ENCODE measurements around the gene RCE1. TPM values are rescaled to one million over a fixed set of nuclear protein-coding genes. Genes with fewer than 3 reads are reported as not detected.

The RCE1 gene
- total RNA-seq, 1 experiment from 2014 or later: 17.8 TPM

DNA sequence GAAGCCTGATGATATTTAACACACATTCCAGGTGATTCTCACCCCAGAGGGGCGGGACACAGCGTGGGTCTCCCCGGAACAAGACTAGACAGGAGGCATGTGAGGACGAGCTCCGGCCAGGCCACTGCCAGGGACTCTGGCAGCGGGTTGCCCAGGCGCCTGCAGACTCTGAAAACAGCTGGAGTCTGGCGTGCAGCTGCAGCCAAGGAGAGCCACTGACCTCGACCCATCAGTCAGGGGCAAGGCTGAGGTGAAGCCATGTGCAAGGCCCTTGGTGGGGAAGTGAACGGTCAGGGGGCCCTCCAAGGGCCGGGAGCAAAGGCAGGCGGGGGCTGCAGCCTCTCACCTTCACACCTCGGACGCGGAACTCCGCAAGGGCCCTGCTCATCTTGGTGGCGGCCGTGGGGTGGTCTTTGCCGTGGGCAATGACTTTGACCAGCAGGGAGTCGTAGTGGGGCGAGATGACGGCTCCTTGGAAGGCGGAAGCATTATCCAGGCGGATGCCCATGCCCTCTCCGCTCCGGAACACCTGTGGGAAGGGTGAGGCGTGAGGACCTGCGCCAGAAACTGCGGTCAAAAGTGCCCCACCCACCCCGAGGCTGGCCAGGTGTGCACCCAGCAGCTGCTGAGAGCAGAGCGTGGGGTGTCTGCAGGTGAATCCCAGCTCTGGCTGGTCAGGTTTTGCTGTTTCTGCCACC is 20.3 kb downstream of the RCE1 start:
- DNase-seq (ENCODE audit: low read depth, low spot score): no peak
- in situ Hi-C loops (cut with HindIII; ENCODE audit: low pct_unique_long_range_greater_than_20kb, low sequenced_read_pairs): no loop called here

DNA sequence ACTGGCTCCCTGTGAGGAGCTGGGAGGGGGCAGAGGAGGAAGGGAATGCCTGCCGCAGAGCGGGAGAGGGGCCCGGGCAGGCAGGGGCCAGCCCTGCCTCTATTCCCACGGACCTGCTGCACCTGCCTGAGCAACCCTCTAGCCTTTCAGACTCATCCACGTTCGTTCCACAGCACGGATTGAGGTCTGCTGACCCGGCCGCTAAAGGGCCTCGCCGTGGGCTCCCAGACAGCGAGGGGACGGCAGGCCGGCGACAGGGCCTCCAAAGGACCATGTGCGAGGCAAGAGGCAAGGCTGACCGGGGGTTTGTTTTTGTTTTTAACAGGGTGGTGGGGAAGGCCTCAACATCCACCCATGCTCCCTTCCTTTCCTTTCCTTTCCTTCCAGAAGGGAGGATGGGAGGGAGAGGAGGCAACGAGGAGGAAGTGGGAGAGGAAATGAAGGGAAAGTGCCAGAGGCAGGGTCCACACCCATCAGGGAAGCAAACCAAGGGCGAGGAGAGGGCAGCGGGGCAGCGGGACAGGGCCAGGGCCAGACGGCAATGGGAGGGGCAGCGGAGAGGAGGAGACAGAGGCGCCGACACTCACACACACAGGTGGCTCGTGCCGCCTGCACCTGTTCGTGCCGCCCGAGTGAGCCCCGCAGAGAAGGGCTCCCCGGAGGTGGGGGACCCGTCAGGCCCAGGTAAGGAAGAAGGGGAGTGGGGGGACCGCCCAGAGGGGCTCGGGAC is 21.1 kb downstream of the RCE1 start:
- in situ Hi-C loops (cut with HindIII; ENCODE audit: low pct_unique_long_range_greater_than_20kb, low sequenced_read_pairs): no loop called here
- no peak for DNase-seq (ENCODE audit: low read depth, low spot score)

DNA sequence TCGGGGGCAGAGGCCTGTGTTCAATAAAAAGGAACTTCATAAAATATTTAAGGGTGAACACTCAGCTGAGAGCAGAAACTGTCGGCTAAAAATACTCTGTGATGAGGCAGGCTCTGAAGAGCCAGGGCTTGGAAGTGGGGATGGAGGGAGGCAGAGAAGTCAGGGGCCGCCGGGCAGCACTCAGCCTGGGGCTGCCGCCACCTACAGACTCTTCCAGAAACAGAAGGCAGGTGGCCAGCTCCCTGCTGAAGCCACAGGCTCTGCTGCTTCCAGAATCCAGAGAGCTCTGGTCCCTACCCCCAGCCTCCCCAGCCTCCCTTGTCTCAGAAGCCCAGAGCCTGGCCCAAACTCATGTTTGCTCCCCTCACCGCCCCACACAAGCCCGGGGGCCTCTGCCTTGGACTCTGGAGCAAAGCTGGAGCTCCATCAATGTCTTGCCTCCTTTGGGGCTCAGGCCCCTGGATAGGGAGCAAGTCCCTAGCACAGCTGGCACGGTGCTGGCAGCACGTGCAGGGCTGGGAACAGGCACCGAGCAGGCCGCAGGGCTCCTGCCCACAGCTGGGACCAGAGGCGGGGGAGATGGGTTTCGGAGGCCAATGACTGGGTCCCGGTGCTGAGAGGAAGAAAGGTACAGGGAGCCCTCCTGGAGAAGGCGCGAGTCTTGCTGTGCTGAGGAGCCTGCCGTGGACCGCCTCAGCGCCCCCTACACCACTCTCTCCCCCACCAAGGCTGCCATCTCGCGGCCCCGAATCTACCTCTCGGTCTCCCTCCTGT is 21.9 kb downstream of the RCE1 start:
- in situ Hi-C loops (cut with HindIII; ENCODE audit: low pct_unique_long_range_greater_than_20kb, low sequenced_read_pairs): no loop called here
- DNase-seq (ENCODE audit: low read depth, low spot score): no peak

DNA sequence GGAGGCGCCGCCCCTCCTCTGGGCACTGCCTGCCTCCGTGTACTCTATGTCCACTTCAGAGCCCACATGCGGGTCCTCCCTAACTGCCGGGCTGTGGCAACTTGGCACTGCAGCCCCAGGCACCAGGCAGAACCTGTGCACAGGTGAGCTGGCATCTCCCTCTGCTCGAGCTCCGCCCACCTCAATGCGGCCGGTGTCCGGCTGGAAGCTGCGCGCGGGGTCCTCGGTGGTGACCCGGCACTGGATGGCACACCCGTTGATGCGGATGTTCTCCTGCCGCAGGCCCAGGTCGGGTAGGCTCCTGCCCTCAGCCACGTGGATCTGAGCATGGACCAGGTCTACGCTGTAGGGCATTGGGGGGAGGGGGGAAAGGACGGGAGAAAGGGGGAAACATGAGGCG is 22.8 kb downstream of the RCE1 start:
- no peak for DNase-seq (ENCODE audit: low read depth, low spot score)
- in situ Hi-C loops (cut with HindIII; ENCODE audit: low pct_unique_long_range_greater_than_20kb, low sequenced_read_pairs): no loop called here

DNA sequence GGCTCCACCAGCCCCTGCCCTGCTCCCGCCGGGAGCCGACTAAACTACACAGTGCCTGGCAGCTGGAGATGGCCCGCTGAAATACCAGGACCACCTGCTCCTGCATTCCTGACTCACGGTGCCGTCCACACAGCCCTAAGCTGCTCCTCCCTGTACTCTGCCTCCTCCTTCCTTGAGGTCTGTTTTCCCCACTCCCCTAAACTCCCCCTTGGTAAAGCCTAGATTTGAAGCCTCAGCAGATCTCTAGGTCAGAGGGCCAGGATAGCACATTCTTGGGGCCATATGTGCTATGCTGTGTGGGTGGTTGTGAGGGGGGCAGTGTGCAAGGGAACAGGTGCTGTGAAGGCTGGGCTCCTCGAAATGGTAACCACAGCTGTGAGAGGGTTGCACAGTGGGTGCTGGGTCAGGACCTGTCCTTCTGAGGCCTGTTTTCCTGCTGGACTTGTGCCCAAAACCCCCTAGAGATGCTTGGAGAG is 23.3 kb downstream of the RCE1 start:
- in situ Hi-C loops (cut with HindIII; ENCODE audit: low pct_unique_long_range_greater_than_20kb, low sequenced_read_pairs): no loop called here
- no peak for DNase-seq (ENCODE audit: low read depth, low spot score)

GRCh38 chr11:66867425-66868040 is 24.3 kb downstream of the RCE1 start:
- in situ Hi-C loops (cut with HindIII; ENCODE audit: low pct_unique_long_range_greater_than_20kb, low sequenced_read_pairs): no loop called here
- DNase-seq (ENCODE audit: low read depth, low spot score): no peak

- no peak for DNase-seq (ENCODE audit: low read depth, low spot score)
- in situ Hi-C loops (cut with HindIII; ENCODE audit: low pct_unique_long_range_greater_than_20kb, low sequenced_read_pairs): no loop called here
These were observed 25.0 kb downstream of the RCE1 start for GRCh38 chr11:66868082-66868725.

DNA sequence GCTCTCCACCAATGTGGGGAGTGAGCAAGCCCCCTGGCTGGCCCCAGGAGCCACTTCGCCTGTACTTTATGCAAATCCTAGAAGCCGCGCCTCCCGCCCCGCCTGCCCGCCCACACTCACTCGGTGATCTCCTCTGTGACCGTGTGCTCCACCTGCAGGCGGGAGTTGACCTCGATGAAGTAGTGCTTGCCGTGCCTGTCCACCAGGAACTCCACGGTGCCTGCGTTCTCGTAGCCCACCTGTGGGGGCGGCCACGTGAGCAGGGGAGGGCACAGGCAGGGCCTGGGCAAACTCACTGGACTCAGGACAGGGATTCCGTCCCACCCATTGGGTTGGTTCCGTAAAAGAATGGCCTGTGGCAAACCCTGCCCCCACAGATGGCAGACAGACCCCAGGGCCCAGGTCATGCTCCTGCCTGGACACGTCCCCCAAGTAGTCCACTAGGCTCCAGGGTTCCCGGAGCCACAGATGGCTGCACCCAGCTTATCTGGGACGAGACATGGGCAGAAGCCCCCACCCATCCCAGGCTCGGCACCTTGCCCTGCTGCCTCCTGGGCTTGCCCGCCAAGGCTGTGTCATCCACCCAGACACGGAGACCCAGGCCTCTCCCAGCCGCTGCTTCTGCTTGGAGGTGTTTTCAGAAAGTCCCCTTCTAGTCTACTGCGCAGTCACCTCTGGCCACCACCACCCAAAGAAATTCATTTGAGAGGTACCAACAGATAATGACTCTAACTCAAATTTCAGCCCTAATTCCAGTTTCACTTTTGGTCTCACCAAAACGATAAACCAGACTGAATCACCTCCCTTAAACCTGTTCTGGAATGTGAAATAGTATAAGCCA is 25.7 kb downstream of the RCE1 start:
- peak; percentile 60 for DNase-seq (ENCODE audit: low read depth, low spot score)

GRCh38 chr11:66869567-66869870 is 26.3 kb downstream of the RCE1 start:
- in situ Hi-C loops (cut with HindIII; ENCODE audit: low pct_unique_long_range_greater_than_20kb, low sequenced_read_pairs): no loop called here

More for the DNA sequence above, 25.7 kb downstream of the RCE1 start:
- in situ Hi-C loops (cut with HindIII; ENCODE audit: low pct_unique_long_range_greater_than_20kb, low sequenced_read_pairs): no loop called here

GRCh38 chr11:66870131-66870530 is 26.9 kb downstream of the RCE1 start:
- DNase-seq (ENCODE audit: low read depth, low spot score): no peak
- in situ Hi-C loops (cut with HindIII; ENCODE audit: low pct_unique_long_range_greater_than_20kb, low sequenced_read_pairs): no loop called here

More at GRCh38 chr11:66869567-66869870, 26.3 kb downstream of the RCE1 start:
- DNase-seq (ENCODE audit: low read depth, low spot score): no peak

- no peak for DNase-seq (ENCODE audit: low read depth, low spot score)
- in situ Hi-C loops (cut with HindIII; ENCODE audit: low pct_unique_long_range_greater_than_20kb, low sequenced_read_pairs): no loop called here
These were observed 27.6 kb downstream of the RCE1 start for GRCh38 chr11:66870616-66871520.

- no peak for DNase-seq (ENCODE audit: low read depth, low spot score)
- in situ Hi-C loops (cut with HindIII; ENCODE audit: low pct_unique_long_range_greater_than_20kb, low sequenced_read_pairs): no loop called here
These were observed 28.3 kb downstream of the RCE1 start for GRCh38 chr11:66871521-66871901.

DNA sequence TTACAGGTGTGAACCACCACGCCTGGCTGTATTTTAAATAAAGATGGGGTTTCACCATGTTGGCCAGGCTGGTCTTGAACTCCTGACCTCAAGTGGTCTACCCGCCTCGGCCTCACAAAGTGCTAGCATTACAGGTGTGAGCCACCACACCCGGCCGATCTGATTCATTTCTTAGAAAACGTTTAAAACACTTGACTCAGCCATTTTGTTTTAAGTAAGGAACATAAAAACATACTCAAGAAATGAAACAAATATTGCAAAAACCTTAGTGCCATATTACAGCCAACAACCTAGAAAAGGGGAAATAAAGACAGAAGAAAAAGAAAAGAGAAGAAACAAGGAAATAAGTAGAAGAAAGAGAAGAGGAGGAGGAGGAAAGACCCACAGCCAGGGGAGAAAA is 31.0 kb downstream of the RCE1 start:
- in situ Hi-C loops (cut with HindIII; ENCODE audit: low pct_unique_long_range_greater_than_20kb, low sequenced_read_pairs): no loop called here
- DNase-seq (ENCODE audit: low read depth, low spot score): no peak

GRCh38 chr11:66875378-66875777 is 32.1 kb downstream of the RCE1 start:
- no peak for DNase-seq (ENCODE audit: low read depth, low spot score)
- in situ Hi-C loops (cut with HindIII; ENCODE audit: low pct_unique_long_range_greater_than_20kb, low sequenced_read_pairs): no loop called here

GRCh38 chr11:66877588-66878385 is 34.5 kb downstream of the RCE1 start:
- in situ Hi-C loops (cut with HindIII; ENCODE audit: low pct_unique_long_range_greater_than_20kb, low sequenced_read_pairs): no loop called here
- no peak for DNase-seq (ENCODE audit: low read depth, low spot score)
